Natural killer cell (primary cell): ENCODE data around the gene FGL2. TPM values are rescaled to one million over a fixed set of nuclear protein-coding genes. Genes with fewer than 3 reads are reported as not detected.
"Not testable (repeated sequence)": the region's sequence is repeated elsewhere in the genome, so short reads cannot be mapped to it uniquely, and the experiment has no call there.

Experiments
- ATAC-seq, 3 donors: fragments of 150-1000 bp in 2 of 3; fragments of 200-7000 bp in 1 of 3; cut with Tn5 transposase; 1 replicate in 1 of 3; 2 replicates in 2 of 3; pipeline ENCODE4 v1.10.0; 2021; ENCODE audit warnings: mild to moderate bottlenecking in 2 of 3, moderate library complexity in 2 of 3
- DNase-seq, 2 donors: peaks; one replicate each; pipeline versions ENCODE4 v3.0.0 to v3.0.0-alpha.2; 2013 to 2021; ENCODE audit warnings: mixed read lengths in 1 of 2
- H3K27ac ChIP-seq: one replicate; pipeline ENCODE4 v1.5.1; 2013; ENCODE audit warnings: mild to moderate bottlenecking, low read length
- H3K27me3 ChIP-seq: one replicate; pipeline ENCODE4 v1.6.1; 2013; ENCODE audit warnings: low read length; ENCODE audit not compliant: control insufficient read depth, insufficient read depth
- H3K36me3 ChIP-seq: one replicate; pipeline ENCODE4 v1.6.1; 2013; ENCODE audit warnings: low read length; ENCODE audit not compliant: control insufficient read depth, insufficient read depth
- H3K4me1 ChIP-seq: one replicate; pipeline ENCODE4 v1.6.1; 2013; ENCODE audit warnings: low read length; ENCODE audit not compliant: control insufficient read depth, insufficient read depth
- H3K4me3 ChIP-seq: one replicate; pipeline ENCODE4 v1.5.1; 2013; ENCODE audit warnings: low read length
- H3K9me3 ChIP-seq: one replicate; pipeline ENCODE4 v1.6.1; 2013; ENCODE audit warnings: low read length; ENCODE audit not compliant: control insufficient read depth, insufficient read depth
- H3K27ac Mint-ChIP-seq, 2 donors: one replicate each; pipeline ENCODE4 v1.8.0; 2022; ENCODE audit warnings: mild to moderate bottlenecking in 2 of 2, mixed read lengths in 2 of 2, moderate library complexity in 1 of 2
- H3K27me3 Mint-ChIP-seq, 2 donors: one replicate each; pipeline ENCODE4 v1.8.0; 2022; ENCODE audit warnings: low read depth in 2 of 2, mixed read lengths in 2 of 2
- H3K36me3 Mint-ChIP-seq: one replicate; pipeline ENCODE4 v1.8.0; 2022; ENCODE audit warnings: mixed read lengths
- H3K4me1 Mint-ChIP-seq, 2 donors: one replicate each; pipeline ENCODE4 v1.8.0; 2022; ENCODE audit warnings: mixed read lengths in 2 of 2
- H3K4me3 Mint-ChIP-seq: one replicate; pipeline ENCODE4 v1.8.0; 2022; ENCODE audit warnings: mild to moderate bottlenecking, moderate library complexity, mixed read lengths
- H3K9me3 Mint-ChIP-seq, 2 donors: one replicate each; pipeline ENCODE4 v1.8.0; 2022; ENCODE audit warnings: mixed read lengths in 2 of 2
- CTCF ChIP-seq: fragments of 200-600 bp; IDR thresholded peaks from one replicate; pipeline ENCODE4 v1.8.0; 2022; ENCODE audit warnings: antibody characterized with exemption
- WGBS: methylation state at CpG from one replicate; pipeline ENCODE4 v1.1.7; 2013; ENCODE audit warnings: missing lambda C conversion rate; ENCODE audit not compliant: insufficient coverage; 5-methylcytosine and 5-hydroxymethylcytosine counted together
- intact Hi-C: fragments of 100-400 bp; cut with micrococcal nuclease; formaldehyde crosslinking; loops from one replicate; pipeline ENCODE4 v1.14.2; 2022
- total RNA-seq, 4 donors: library from RNA; stranded (reverse); fragments of 120-200 nt in 1 of 4; gene quantifications; one replicate each; pipeline versions ENCODE4 v1.2.3 to v1.2.4, GENCODE V29; 2013 to 2022

Gene FGL2
- total RNA-seq, 3 donors from 2014 or later (not counting 1 experiment from before 2014, with no cell fraction given), result 38.4 to 51.5 (median 44.5) TPM

GRCh38 chr7:77235276-77235675 is 35.7 kb upstream of the FGL2 start:
- no peak for TF ChIP-seq CTCF
- Mint-ChIP-seq H3K4me3 (no peak overlapping the region), H3K9me3 (peaks cover 5 to 9% of the 10 kb centered on the region in 2 donors), H3K27ac (no peak overlapping the region), H3K36me3 (peaks cover 19% of the 10 kb centered on the region), H3K4me1 (peaks cover 12 to 13% of the 10 kb centered on the region in 2 donors), H3K27me3 (no peaks in the 10 kb centered on the region)
- Histone ChIP-seq H3K4me3 (no peak overlapping the region), H3K27ac (no peak overlapping the region), H3K36me3 (no peaks in the 10 kb centered on the region), H3K27me3 (no peaks in the 10 kb centered on the region), H3K4me1 (no peaks in the 10 kb centered on the region), H3K9me3 (no peaks in the 10 kb centered on the region)
- intact Hi-C loops, result no loop called here
- WGBS, result 98% methylated on average over 2 of the region's 2 CpGs
- DNase-seq, result no peak
- ATAC-seq, result no peak

GRCh38 chr7:77232467-77232866 is 32.8 kb upstream of the FGL2 start:
- 98% methylated on average over 2 of the region's 2 CpGs for WGBS
- H3K36me3 Mint-ChIP-seq, result peaks cover 23% of the 10 kb centered on the region

GRCh38 chr7:77228795-77229194 is 29.2 kb upstream of the FGL2 start:
- DNase-seq, H3K27ac ChIP-seq, H3K36me3 ChIP-seq, H3K4me1 ChIP-seq, H3K27ac Mint-ChIP-seq, H3K27me3 Mint-ChIP-seq, intact Hi-C loops, H3K27me3 ChIP-seq, H3K4me1 Mint-ChIP-seq, H3K9me3 ChIP-seq, H3K4me3 ChIP-seq, H3K4me3 Mint-ChIP-seq, ATAC-seq: not testable (repeated sequence)
- Mint-ChIP-seq H3K36me3 (peaks cover 23% of the 10 kb centered on the region), H3K9me3 (peaks cover 5 to 13% of the 10 kb centered on the region in 2 donors)

More at GRCh38 chr7:77232467-77232866, 32.8 kb upstream of the FGL2 start:
- TF ChIP-seq CTCF, result no peak
- Histone ChIP-seq H3K36me3 (no peaks in the 10 kb centered on the region), H3K27ac (no peak overlapping the region), H3K4me1 (no peaks in the 10 kb centered on the region), H3K4me3 (no peak overlapping the region), H3K27me3 (no peaks in the 10 kb centered on the region), H3K9me3 (no peaks in the 10 kb centered on the region)
- Mint-ChIP-seq H3K27me3 (no peaks in the 10 kb centered on the region), H3K4me3 (no peak overlapping the region), H3K9me3 (peaks cover 5 to 13% of the 10 kb centered on the region in 2 donors), H3K27ac (no peak overlapping the region), H3K4me1 (no peaks in the 10 kb centered on the region)
- ATAC-seq (no peak), DNase-seq (no peak)
- intact Hi-C loops, result no loop called here

- Mint-ChIP-seq H3K4me1 (peaks cover 18 to 27% of the 10 kb centered on the region in 2 donors), H3K36me3 (peaks cover 15% of the 10 kb centered on the region), H3K4me3 (no peak overlapping the region), H3K27ac (no peak overlapping the region), H3K27me3 (no peaks in the 10 kb centered on the region), H3K9me3 (peaks cover 5 to 12% of the 10 kb centered on the region in 2 donors)
- Histone ChIP-seq H3K27me3 (no peaks in the 10 kb centered on the region), H3K27ac (no peak overlapping the region), H3K9me3 (no peaks in the 10 kb centered on the region), H3K4me3 (no peak overlapping the region), H3K4me1 (peaks cover 7% of the 10 kb centered on the region), H3K36me3 (no peaks in the 10 kb centered on the region)
- intact Hi-C loops, result no loop called here
- no peak for ATAC-seq
- 100% methylated on average over 1 of the region's 1 CpG for WGBS
- TF ChIP-seq CTCF, result no peak
- no peak for DNase-seq
Measured at GRCh38 chr7:77226357-77226839, 26.8 kb upstream of the FGL2 start.
